UCSD-AML1 (cell line): ENCODE data around the gene PTPRF.

Experiments
- DNase-seq: peaks from one replicate; lab custom pipeline; 2025; ENCODE audit not compliant: unreplicated experiment; lab: John Stamatoyannopoulos, UW

PTPRF gene

GRCh38 chr1:43655953-43656352, 125.3 kb downstream of the PTPRF start:
- DNase-seq = no peak

GRCh38 chr1:43659212-43660166, 128.8 kb downstream of the PTPRF start:
- no peak for DNase-seq

- no peak for DNase-seq
Observed at GRCh38 chr1:43660355-43660754, 129.7 kb downstream of the PTPRF start.

GRCh38 chr1:43664369-43664768, 133.7 kb downstream of the PTPRF start:
- no peak for DNase-seq

- no peak for DNase-seq
Observed at GRCh38 chr1:43666608-43667007, 135.9 kb downstream of the PTPRF start.

- no peak for DNase-seq
Observed at GRCh38 chr1:43668956-43669355, 138.3 kb downstream of the PTPRF start.

- no peak for DNase-seq
Observed at GRCh38 chr1:43669878-43670277, 139.2 kb downstream of the PTPRF start.

- no peak for DNase-seq
Observed at GRCh38 chr1:43671193-43671592, 140.5 kb downstream of the PTPRF start.

- no peak for DNase-seq
Observed at GRCh38 chr1:43671626-43672330, 141.1 kb downstream of the PTPRF start.

- DNase-seq = no peak
Observed at GRCh38 chr1:43673261-43673660, 142.6 kb downstream of the PTPRF start.
